ENCODE measurements around the gene NAT10.

Gene NAT10

GRCh38 chr11:34135439-34135838 is 30.0 kb downstream of the NAT10 start:
- H2AFZ ChIP-seq (ENCODE audit: low read length, unreplicated experiment), result no peak overlapping the region
- no peaks in the 10 kb centered on the region for H3K4me1 ChIP-seq (ENCODE audit: control insufficient read depth, insufficient read depth, low read length, unreplicated experiment)
- no peak overlapping the region for H3K27ac ChIP-seq (ENCODE audit: low read depth, low read length)
- H3K79me2 ChIP-seq (ENCODE audit: control insufficient read depth, insufficient read depth, low read length, unreplicated experiment), result no peaks in the 10 kb centered on the region
- H3K36me3 ChIP-seq (ENCODE audit: insufficient read depth, low read length), result peaks cover 30% of the 10 kb centered on the region; the same call in 1 of the 2 replicates
- no peaks in the 10 kb centered on the region for H3K27me3 ChIP-seq (ENCODE audit: insufficient read depth, low read length)
- H3K4me3 ChIP-seq (ENCODE audit: low read depth, low read length), result no peak overlapping the region

- Histone ChIP-seq H2AFZ (ENCODE audit: low read length, unreplicated experiment) (no peak overlapping the region), H3K27ac (ENCODE audit: low read depth, low read length) (no peak overlapping the region), H3K36me3 (ENCODE audit: insufficient read depth, low read length) (peaks cover 24% of the 10 kb centered on the region; the same call in 1 of the 2 replicates), H3K4me3 (ENCODE audit: low read depth, low read length) (no peak overlapping the region), H3K79me2 (ENCODE audit: control insufficient read depth, insufficient read depth, low read length, unreplicated experiment) (no peaks in the 10 kb centered on the region), H3K4me1 (ENCODE audit: control insufficient read depth, insufficient read depth, low read length, unreplicated experiment) (no peaks in the 10 kb centered on the region), H3K27me3 (ENCODE audit: insufficient read depth, low read length) (no peaks in the 10 kb centered on the region)
Observed at GRCh38 chr11:34136420-34136819, 31.0 kb downstream of the NAT10 start.

- H3K27me3 ChIP-seq (ENCODE audit: insufficient read depth, low read length), result no peaks in the 10 kb centered on the region
- no peak overlapping the region for H3K4me3 ChIP-seq (ENCODE audit: low read depth, low read length)
- H3K27ac ChIP-seq (ENCODE audit: low read depth, low read length), result no peak overlapping the region
- H3K79me2 ChIP-seq (ENCODE audit: control insufficient read depth, insufficient read depth, low read length, unreplicated experiment), result no peaks in the 10 kb centered on the region
- no peak overlapping the region for H2AFZ ChIP-seq (ENCODE audit: low read length, unreplicated experiment)
- peaks cover 30% of the 10 kb centered on the region; the same call in 1 of the 2 replicates for H3K36me3 ChIP-seq (ENCODE audit: insufficient read depth, low read length)
- no peaks in the 10 kb centered on the region for H3K4me1 ChIP-seq (ENCODE audit: control insufficient read depth, insufficient read depth, low read length, unreplicated experiment)
Observed at GRCh38 chr11:34139346-34139745, 33.9 kb downstream of the NAT10 start.

GRCh38 chr11:34140149-34140548 is 34.7 kb downstream of the NAT10 start:
- no peaks in the 10 kb centered on the region for H3K27me3 ChIP-seq (ENCODE audit: insufficient read depth, low read length)
- no peak overlapping the region for H3K4me3 ChIP-seq (ENCODE audit: low read depth, low read length)
- H3K4me1 ChIP-seq (ENCODE audit: control insufficient read depth, insufficient read depth, low read length, unreplicated experiment), result no peaks in the 10 kb centered on the region
- H3K79me2 ChIP-seq (ENCODE audit: control insufficient read depth, insufficient read depth, low read length, unreplicated experiment), result no peaks in the 10 kb centered on the region
- no peak overlapping the region for H3K27ac ChIP-seq (ENCODE audit: low read depth, low read length)
- peaks cover 34% of the 10 kb centered on the region; the same call in 1 of the 2 replicates for H3K36me3 ChIP-seq (ENCODE audit: insufficient read depth, low read length)
- H2AFZ ChIP-seq (ENCODE audit: low read length, unreplicated experiment), result no peak overlapping the region

- peaks cover 28% of the 10 kb centered on the region; the same call in 1 of the 2 replicates for H3K36me3 ChIP-seq (ENCODE audit: insufficient read depth, low read length)
- no peak overlapping the region for H3K27ac ChIP-seq (ENCODE audit: low read depth, low read length)
Observed at GRCh38 chr11:34143048-34143447, 37.6 kb downstream of the NAT10 start.

GRCh38 chr11:34145073-34145472 is 39.6 kb downstream of the NAT10 start:
- Histone ChIP-seq H3K79me2 (ENCODE audit: control insufficient read depth, insufficient read depth, low read length, unreplicated experiment) (no peaks in the 10 kb centered on the region), H3K27me3 (ENCODE audit: insufficient read depth, low read length) (no peaks in the 10 kb centered on the region), H3K27ac (ENCODE audit: low read depth, low read length) (no peak overlapping the region), H3K4me3 (ENCODE audit: low read depth, low read length) (no peak overlapping the region), H2AFZ (ENCODE audit: low read length, unreplicated experiment) (no peak overlapping the region), H3K4me1 (ENCODE audit: control insufficient read depth, insufficient read depth, low read length, unreplicated experiment) (no peaks in the 10 kb centered on the region), H3K36me3 (ENCODE audit: insufficient read depth, low read length) (peaks cover 32% of the 10 kb centered on the region)

More at GRCh38 chr11:34143048-34143447, 37.6 kb downstream of the NAT10 start:
- no peaks in the 10 kb centered on the region for H3K4me1 ChIP-seq (ENCODE audit: control insufficient read depth, insufficient read depth, low read length, unreplicated experiment)
- no peak overlapping the region for H3K4me3 ChIP-seq (ENCODE audit: low read depth, low read length)
- no peaks in the 10 kb centered on the region for H3K79me2 ChIP-seq (ENCODE audit: control insufficient read depth, insufficient read depth, low read length, unreplicated experiment)
- H2AFZ ChIP-seq (ENCODE audit: low read length, unreplicated experiment), result no peak overlapping the region
- H3K27me3 ChIP-seq (ENCODE audit: insufficient read depth, low read length), result no peaks in the 10 kb centered on the region

GRCh38 chr11:34145847-34146381 is 40.5 kb downstream of the NAT10 start:
- Histone ChIP-seq H2AFZ (ENCODE audit: low read length, unreplicated experiment) (no peak overlapping the region), H3K27me3 (ENCODE audit: insufficient read depth, low read length) (no peaks in the 10 kb centered on the region), H3K36me3 (ENCODE audit: insufficient read depth, low read length) (peaks cover 31% of the 10 kb centered on the region), H3K4me3 (ENCODE audit: low read depth, low read length) (no peak overlapping the region), H3K79me2 (ENCODE audit: control insufficient read depth, insufficient read depth, low read length, unreplicated experiment) (no peaks in the 10 kb centered on the region), H3K27ac (ENCODE audit: low read depth, low read length) (no peak overlapping the region), H3K4me1 (ENCODE audit: control insufficient read depth, insufficient read depth, low read length, unreplicated experiment) (no peaks in the 10 kb centered on the region)

GRCh38 chr11:34146411-34146810 is 41.0 kb downstream of the NAT10 start:
- Histone ChIP-seq H3K79me2 (ENCODE audit: control insufficient read depth, insufficient read depth, low read length, unreplicated experiment) (no peaks in the 10 kb centered on the region), H3K4me3 (ENCODE audit: low read depth, low read length) (no peak overlapping the region), H3K4me1 (ENCODE audit: control insufficient read depth, insufficient read depth, low read length, unreplicated experiment) (no peaks in the 10 kb centered on the region), H3K27ac (ENCODE audit: low read depth, low read length) (no peak overlapping the region), H3K27me3 (ENCODE audit: insufficient read depth, low read length) (no peaks in the 10 kb centered on the region), H3K36me3 (ENCODE audit: insufficient read depth, low read length) (peaks cover 29% of the 10 kb centered on the region), H2AFZ (ENCODE audit: low read length, unreplicated experiment) (no peak overlapping the region)

- H3K27ac ChIP-seq (ENCODE audit: low read depth, low read length), result no peak overlapping the region
Observed at GRCh38 chr11:34146866-34147265, 41.4 kb downstream of the NAT10 start.

GRCh38 chr11:34147581-34147980 is 42.2 kb downstream of the NAT10 start:
- Histone ChIP-seq H3K4me1 (ENCODE audit: control insufficient read depth, insufficient read depth, low read length, unreplicated experiment) (no peaks in the 10 kb centered on the region), H3K4me3 (ENCODE audit: low read depth, low read length) (no peak overlapping the region), H3K79me2 (ENCODE audit: control insufficient read depth, insufficient read depth, low read length, unreplicated experiment) (no peaks in the 10 kb centered on the region), H3K27ac (ENCODE audit: low read depth, low read length) (no peak overlapping the region), H3K27me3 (ENCODE audit: insufficient read depth, low read length) (no peaks in the 10 kb centered on the region), H3K36me3 (ENCODE audit: insufficient read depth, low read length) (peaks cover 22% of the 10 kb centered on the region), H2AFZ (ENCODE audit: low read length, unreplicated experiment) (no peak overlapping the region)

More at GRCh38 chr11:34146866-34147265, 41.4 kb downstream of the NAT10 start:
- Histone ChIP-seq H3K4me1 (ENCODE audit: control insufficient read depth, insufficient read depth, low read length, unreplicated experiment) (no peaks in the 10 kb centered on the region), H2AFZ (ENCODE audit: low read length, unreplicated experiment) (no peak overlapping the region), H3K27me3 (ENCODE audit: insufficient read depth, low read length) (no peaks in the 10 kb centered on the region), H3K36me3 (ENCODE audit: insufficient read depth, low read length) (peaks cover 29% of the 10 kb centered on the region), H3K4me3 (ENCODE audit: low read depth, low read length) (no peak overlapping the region), H3K79me2 (ENCODE audit: control insufficient read depth, insufficient read depth, low read length, unreplicated experiment) (no peaks in the 10 kb centered on the region)

GRCh38 chr11:34148504-34149165 is 43.2 kb downstream of the NAT10 start:
- no peaks in the 10 kb centered on the region for H3K4me1 ChIP-seq (ENCODE audit: control insufficient read depth, insufficient read depth, low read length, unreplicated experiment)
- no peaks in the 10 kb centered on the region for H3K27me3 ChIP-seq (ENCODE audit: insufficient read depth, low read length)
- H3K36me3 ChIP-seq (ENCODE audit: insufficient read depth, low read length), result peaks cover 17% of the 10 kb centered on the region
- no peak overlapping the region for H3K27ac ChIP-seq (ENCODE audit: low read depth, low read length)
- H3K79me2 ChIP-seq (ENCODE audit: control insufficient read depth, insufficient read depth, low read length, unreplicated experiment), result no peaks in the 10 kb centered on the region
- H3K4me3 ChIP-seq (ENCODE audit: low read depth, low read length), result no peak overlapping the region
- no peak overlapping the region for H2AFZ ChIP-seq (ENCODE audit: low read length, unreplicated experiment)

Measured in ACC112 (cell line).